ENCODE data around the gene GXYLT1.
"Not testable (repeated sequence)": the region's sequence is repeated elsewhere in the genome, so short reads cannot be mapped to it uniquely, and the experiment has no call there.

Gene GXYLT1

GRCh38 chr12:42143452-42144157 is 1.1 kb downstream of the GXYLT1 start:
- no peak for DNase-seq

- no peak for DNase-seq
These were observed 2.6 kb downstream of the GXYLT1 start for GRCh38 chr12:42141981-42142606.

- no peak for DNase-seq
These were observed 3.8 kb downstream of the GXYLT1 start for GRCh38 chr12:42140901-42141300.

- DNase-seq = no peak
These were observed 9.3 kb downstream of the GXYLT1 start for GRCh38 chr12:42135259-42135814.

GRCh38 chr12:42130672-42131402 is 13.8 kb downstream of the GXYLT1 start:
- DNase-seq = no peak

- no peak for DNase-seq
These were observed 15.0 kb downstream of the GXYLT1 start for GRCh38 chr12:42129595-42130204.

GRCh38 chr12:42128888-42129287 is 15.8 kb downstream of the GXYLT1 start:
- no peak for DNase-seq

- DNase-seq = no peak
These were observed 16.3 kb downstream of the GXYLT1 start for GRCh38 chr12:42128327-42128726.

GRCh38 chr12:42126963-42127362 is 17.7 kb downstream of the GXYLT1 start:
- DNase-seq = no peak

GRCh38 chr12:42125388-42125767 is 19.3 kb downstream of the GXYLT1 start:
- DNase-seq = no peak

- no peak for DNase-seq
These were observed 19.8 kb downstream of the GXYLT1 start for GRCh38 chr12:42124764-42125387.

- DNase-seq = no peak
These were observed 25.5 kb downstream of the GXYLT1 start for GRCh38 chr12:42119085-42119633.

- DNase-seq = no peak
These were observed 26.4 kb downstream of the GXYLT1 start for GRCh38 chr12:42118136-42118879.

- DNase-seq = no peak
These were observed 35.6 kb downstream of the GXYLT1 start for GRCh38 chr12:42109031-42109430.

GRCh38 chr12:42106791-42107190 is 37.9 kb downstream of the GXYLT1 start:
- DNase-seq = not testable (repeated sequence)

- DNase-seq = no peak
These were observed 39.9 kb downstream of the GXYLT1 start for GRCh38 chr12:42104784-42105183.

GRCh38 chr12:42104087-42104486 is 40.6 kb downstream of the GXYLT1 start:
- DNase-seq = no peak

- DNase-seq = no peak
These were observed 41.5 kb downstream of the GXYLT1 start for GRCh38 chr12:42103155-42103554.

- no peak for DNase-seq
These were observed 42.0 kb downstream of the GXYLT1 start for GRCh38 chr12:42102720-42103119.

GRCh38 chr12:42099433-42099832 is 45.2 kb downstream of the GXYLT1 start:
- no peak for DNase-seq

GRCh38 chr12:42097971-42098370 is 46.7 kb downstream of the GXYLT1 start:
- no peak for DNase-seq

- DNase-seq = no peak
These were observed 50.4 kb downstream of the GXYLT1 start for GRCh38 chr12:42094277-42094676.
